Measurements from ENCODE around the gene TMEM11. TPM values are rescaled to one million over a fixed set of nuclear protein-coding genes. Genes with fewer than 3 reads are reported as not detected.

TMEM11 gene
- total RNA-seq, 1 donor from 2014 or later: 21.6 TPM

- TF ChIP-seq CTCF (IDR thresholded peaks at IDR 0.05; ENCODE audit: insufficient read depth, low read length, poor library complexity, severe bottlenecking): no peak
- Histone ChIP-seq H3K27me3 (ENCODE audit: control insufficient read depth, insufficient read depth, low read length) (no peaks in the 10 kb centered on the region), H3K36me3 (ENCODE audit: control insufficient read depth, insufficient read depth, low read length) (no peaks in the 10 kb centered on the region), H3K4me3 (ENCODE audit: low read depth, low read length) (peak within 1 kb of the TSS; percentile 56)
- DNase-seq (ENCODE audit: low read depth): peak; percentile 37
Observed at GRCh38 chr17:21252796-21253645, 39.1 kb upstream of the TMEM11 start, which contains the start of gene NATD1. NATD1 (minus strand) TSS chr17:21253410; CDS start chr17:21253264, 146 bp downstream.

- Histone ChIP-seq H3K27me3 (ENCODE audit: control insufficient read depth, insufficient read depth, low read length) (no peaks in the 10 kb centered on the region), H3K36me3 (ENCODE audit: control insufficient read depth, insufficient read depth, low read length) (no peaks in the 10 kb centered on the region), H3K4me3 (ENCODE audit: low read depth, low read length) (peak overlapping the region; percentile 56)
- DNase-seq (ENCODE audit: low read depth): no peak
- TF ChIP-seq CTCF (IDR thresholded peaks at IDR 0.05; ENCODE audit: insufficient read depth, low read length, poor library complexity, severe bottlenecking): no peak
Observed at GRCh38 chr17:21252289-21252795, 38.4 kb upstream of the TMEM11 start.

- no peaks in the 10 kb centered on the region for H3K27me3 ChIP-seq (ENCODE audit: control insufficient read depth, insufficient read depth, low read length)
- H3K36me3 ChIP-seq (ENCODE audit: control insufficient read depth, insufficient read depth, low read length): no peaks in the 10 kb centered on the region
Observed at GRCh38 chr17:21251337-21252010, 37.5 kb upstream of the TMEM11 start.

GRCh38 chr17:21250854-21251253 is 36.9 kb upstream of the TMEM11 start:
- DNase-seq (ENCODE audit: low read depth): no peak
- Histone ChIP-seq H3K36me3 (ENCODE audit: control insufficient read depth, insufficient read depth, low read length) (no peaks in the 10 kb centered on the region), H3K27me3 (ENCODE audit: control insufficient read depth, insufficient read depth, low read length) (no peaks in the 10 kb centered on the region), H3K4me3 (ENCODE audit: low read depth, low read length) (no peak overlapping the region)
- no peak for TF ChIP-seq CTCF (IDR thresholded peaks at IDR 0.05; ENCODE audit: insufficient read depth, low read length, poor library complexity, severe bottlenecking)

More at GRCh38 chr17:21251337-21252010, 37.5 kb upstream of the TMEM11 start:
- DNase-seq (ENCODE audit: low read depth): no peak
- no peak overlapping the region for H3K4me3 ChIP-seq (ENCODE audit: low read depth, low read length)
- no peak for TF ChIP-seq CTCF (IDR thresholded peaks at IDR 0.05; ENCODE audit: insufficient read depth, low read length, poor library complexity, severe bottlenecking)

- Histone ChIP-seq H3K27me3 (ENCODE audit: control insufficient read depth, insufficient read depth, low read length) (no peaks in the 10 kb centered on the region), H3K4me3 (ENCODE audit: low read depth, low read length) (no peak overlapping the region), H3K36me3 (ENCODE audit: control insufficient read depth, insufficient read depth, low read length) (no peaks in the 10 kb centered on the region)
- TF ChIP-seq CTCF (IDR thresholded peaks at IDR 0.05; ENCODE audit: insufficient read depth, low read length, poor library complexity, severe bottlenecking): no peak
- no peak for DNase-seq (ENCODE audit: low read depth)
Observed at GRCh38 chr17:21249920-21250703, 36.2 kb upstream of the TMEM11 start.

All from kidney epithelial cell (primary cell).